ENCODE data around the gene TRMT11.
"Not testable (repeated sequence)": the region's sequence is repeated elsewhere in the genome, so short reads cannot be mapped to it uniquely, and the experiment has no call there.

TRMT11 gene

GRCh38 chr6:125956506-125957390 is 29.6 kb upstream of the TRMT11 start, which contains the start of gene HINT3:
Gene HINT3, plus strand, starts transcription at chr6:125956770. Its CDS starts 208 bp downstream, at chr6:125956978.
- DNase-seq = peak; percentile 94 to 96

GRCh38 chr6:125957391-125957693 is 29.0 kb upstream of the TRMT11 start:
- DNase-seq = peak in 1 of 2 experiments; percentile 7

- DNase-seq = no peak
Measured at GRCh38 chr6:125957845-125958244, 28.5 kb upstream of the TRMT11 start.

- DNase-seq = no peak
Measured at GRCh38 chr6:125959041-125959440, 27.3 kb upstream of the TRMT11 start.

GRCh38 chr6:125961117-125961516 is 25.2 kb upstream of the TRMT11 start:
- DNase-seq = no peak

GRCh38 chr6:125962900-125963497 is 23.3 kb upstream of the TRMT11 start:
- no peak for DNase-seq

GRCh38 chr6:125963817-125964216 is 22.5 kb upstream of the TRMT11 start:
- DNase-seq = no peak

GRCh38 chr6:125966569-125966968 is 19.8 kb upstream of the TRMT11 start:
- no peak for DNase-seq

GRCh38 chr6:125968493-125968892 is 17.8 kb upstream of the TRMT11 start:
- DNase-seq = no peak

- DNase-seq = no peak
Measured at GRCh38 chr6:125970760-125971159, 15.6 kb upstream of the TRMT11 start.

- DNase-seq = not testable (repeated sequence)
Measured at GRCh38 chr6:125972478-125972877, 13.9 kb upstream of the TRMT11 start.

GRCh38 chr6:125974214-125974866 is 12.0 kb upstream of the TRMT11 start:
- DNase-seq = peak in 1 of 2 experiments; percentile 37

GRCh38 chr6:125979101-125979500 is 7.2 kb upstream of the TRMT11 start:
- no peak for DNase-seq

GRCh38 chr6:125981571-125982185 is 4.7 kb upstream of the TRMT11 start:
- DNase-seq = no peak

- no peak for DNase-seq
Measured at GRCh38 chr6:125983246-125983945, 2.9 kb upstream of the TRMT11 start.

GRCh38 chr6:125984311-125984710 is 2.0 kb upstream of the TRMT11 start:
- no peak for DNase-seq

GRCh38 chr6:125985522-125985921 is 818 bp upstream of the TRMT11 start:
- DNase-seq = no peak

GRCh38 chr6:125985979-125986300 is 400 bp upstream of the TRMT11 start:
- no peak for DNase-seq

GRCh38 chr6:125987026-125987617 is 782 bp downstream of the TRMT11 start:
- DNase-seq = no peak

GRCh38 chr6:125988280-125988679 is 1.9 kb downstream of the TRMT11 start:
- DNase-seq = no peak

- no peak for DNase-seq
Measured at GRCh38 chr6:125989631-125990030, 3.3 kb downstream of the TRMT11 start.

GRCh38 chr6:125991653-125992052 is 5.3 kb downstream of the TRMT11 start:
- DNase-seq = no peak
